Activated CD4-positive, alpha-beta T cell treated with anti-CD3 and anti-CD28 coated beads, Interleukin-2, amount 50 U/mL, for 1 hour (primary cell): ENCODE data around the gene ZNF43.
"Not testable (repeated sequence)": the region's sequence is repeated elsewhere in the genome, so short reads cannot be mapped to it uniquely, and the experiment has no call there.

Experiments used
- DNase-seq: peaks from one replicate; pipeline ENCODE4 v3.0.0-alpha.2; 2020

ZNF43 gene

DNA sequence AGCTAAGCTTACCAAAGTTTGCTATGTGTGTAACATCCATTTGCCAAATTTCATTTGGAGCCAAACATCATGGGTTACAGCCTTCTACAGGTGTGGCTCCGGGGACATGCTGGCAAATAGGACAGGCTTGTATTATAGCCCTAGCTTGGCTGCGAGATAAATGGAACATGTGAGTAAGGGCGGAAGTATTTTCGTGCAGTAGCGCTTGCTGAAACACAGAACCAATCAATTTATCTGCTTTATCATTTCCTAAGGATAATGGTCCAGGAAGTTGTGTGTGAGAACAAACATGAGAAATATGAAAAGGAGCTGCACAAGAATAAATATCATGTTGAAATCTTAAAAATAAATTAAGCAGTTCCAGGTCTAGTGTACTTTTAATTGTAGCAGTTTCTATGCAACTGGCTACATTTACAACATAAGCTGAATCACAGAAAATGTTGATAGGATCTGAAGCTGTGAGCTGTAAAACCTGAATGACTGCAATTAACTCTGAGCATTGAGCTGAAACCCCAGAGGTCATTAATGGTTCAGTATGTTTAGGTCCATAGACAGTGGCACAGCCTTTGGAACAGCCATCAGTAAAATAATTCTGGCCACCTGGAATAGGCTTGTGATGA is 46.4 kb downstream of the ZNF43 start:
- DNase-seq, result no peak

GRCh38 chr19:21786936-21787335 is 49.0 kb downstream of the ZNF43 start:
- no peak for DNase-seq

- DNase-seq, result not testable (repeated sequence)
Measured at GRCh38 chr19:21775792-21776191, 60.2 kb downstream of the ZNF43 start.

DNA sequence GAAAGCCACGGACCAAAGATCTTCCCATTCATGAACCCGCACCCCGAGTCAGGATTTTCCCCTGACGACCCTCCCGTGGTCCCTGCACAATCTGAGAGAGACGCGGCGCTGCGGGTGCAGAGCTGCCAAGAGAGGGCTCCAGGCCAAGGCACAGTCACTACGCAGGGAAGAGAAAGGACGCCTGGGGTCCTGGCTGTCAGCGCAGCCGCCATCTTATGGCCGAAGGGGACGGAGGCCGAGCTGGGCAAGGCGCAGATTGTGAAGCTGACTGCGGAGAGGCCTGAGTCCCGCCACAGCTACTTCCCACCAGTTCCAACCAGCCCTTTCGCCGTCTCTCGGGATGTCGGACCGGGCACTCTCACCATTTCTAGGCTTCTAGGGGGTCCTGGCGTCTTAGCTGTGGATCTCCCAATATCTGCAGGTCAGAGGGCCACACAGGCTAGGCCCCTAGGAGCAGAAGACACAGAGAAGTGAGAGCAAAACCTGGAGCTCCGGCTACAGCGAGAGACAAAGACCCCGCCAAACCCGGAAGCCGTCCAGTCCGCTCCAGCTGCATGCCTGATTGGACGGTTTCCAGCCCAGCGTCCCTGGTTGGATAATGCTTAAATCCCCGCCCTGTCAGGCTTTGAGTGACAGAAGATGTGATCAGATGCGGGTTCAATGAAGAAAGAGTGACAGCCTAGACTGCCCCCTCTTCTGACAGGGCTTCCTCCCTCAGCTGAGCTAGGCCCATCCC is 68.7 kb downstream of the ZNF43 start, which contains the start of gene ZNF100:
Gene ZNF100 (minus strand): TSS at position 515 of the 736 bp plus-strand sequence. CDS start 150 bp downstream, at position 365.
- DNase-seq, result peak; percentile 80

GRCh38 chr19:21766705-21767064 is 69.3 kb downstream of the ZNF43 start:
- DNase-seq, result not testable (repeated sequence)

- DNase-seq, result no peak
Measured at GRCh38 chr19:21765151-21765550, 70.8 kb downstream of the ZNF43 start.

GRCh38 chr19:21761547-21761946 is 74.4 kb downstream of the ZNF43 start:
- not testable (repeated sequence) for DNase-seq

DNA sequence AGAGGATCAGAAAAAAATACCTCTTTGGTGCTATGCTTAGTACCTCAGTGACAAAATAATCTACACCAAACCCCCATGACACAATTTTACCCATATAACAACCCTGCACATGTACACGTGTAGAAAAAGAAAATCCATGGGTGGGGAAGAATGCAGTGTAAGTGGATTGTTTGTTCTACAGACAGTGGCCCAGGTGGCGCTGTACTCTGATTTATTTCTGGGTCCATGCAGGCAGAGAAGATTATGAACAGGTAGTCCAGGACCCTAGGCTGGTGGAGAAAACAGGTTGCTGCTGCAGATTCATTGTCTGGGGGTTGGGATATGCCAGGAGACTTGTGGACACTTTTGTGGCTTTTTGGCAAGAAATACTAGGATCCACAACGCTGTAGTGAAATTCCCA is 77.7 kb downstream of the ZNF43 start:
- DNase-seq, result no peak

DNA sequence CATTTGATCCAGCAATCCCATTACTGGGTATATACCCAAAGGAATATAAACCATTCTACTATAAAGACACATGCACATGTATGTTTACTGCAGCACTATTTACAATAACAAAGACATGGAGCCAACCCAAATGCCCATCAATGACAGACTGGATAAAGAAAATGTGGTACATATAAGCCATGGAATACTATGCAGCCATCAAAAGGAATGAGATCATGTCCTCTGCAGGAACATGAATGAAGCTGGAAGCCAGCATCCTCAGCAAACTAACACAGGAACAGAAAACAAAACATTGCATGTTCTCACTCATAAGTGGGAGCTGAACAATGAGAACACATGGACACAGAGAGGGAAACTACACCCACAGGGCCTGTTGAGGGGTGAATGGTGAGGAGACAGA is 80.4 kb downstream of the ZNF43 start:
- not testable (repeated sequence) for DNase-seq
